ENCODE results near the gene DLG4.

DNA sequence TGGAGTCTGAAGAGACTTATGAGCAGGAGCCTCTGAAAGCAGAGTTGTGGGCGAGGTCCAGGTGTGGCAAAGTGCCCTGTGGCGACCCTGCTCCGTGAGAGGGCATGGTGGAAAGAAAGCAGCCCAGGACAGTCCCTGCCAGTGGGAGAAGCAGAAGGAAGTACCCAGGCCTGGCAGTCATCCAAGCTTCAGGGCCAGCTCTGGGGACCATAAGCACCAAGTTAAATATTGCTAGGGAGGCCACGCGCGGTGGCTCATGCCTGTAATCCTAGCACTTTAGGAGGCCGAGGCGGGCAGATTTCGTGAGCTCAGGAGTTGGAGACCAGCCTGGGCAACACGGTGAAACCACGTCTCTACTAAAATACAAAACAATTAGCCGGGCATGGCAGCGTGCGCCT lies 35.5 kb downstream of the DLG4 start:
- TF ChIP-seq, protein P1, sequence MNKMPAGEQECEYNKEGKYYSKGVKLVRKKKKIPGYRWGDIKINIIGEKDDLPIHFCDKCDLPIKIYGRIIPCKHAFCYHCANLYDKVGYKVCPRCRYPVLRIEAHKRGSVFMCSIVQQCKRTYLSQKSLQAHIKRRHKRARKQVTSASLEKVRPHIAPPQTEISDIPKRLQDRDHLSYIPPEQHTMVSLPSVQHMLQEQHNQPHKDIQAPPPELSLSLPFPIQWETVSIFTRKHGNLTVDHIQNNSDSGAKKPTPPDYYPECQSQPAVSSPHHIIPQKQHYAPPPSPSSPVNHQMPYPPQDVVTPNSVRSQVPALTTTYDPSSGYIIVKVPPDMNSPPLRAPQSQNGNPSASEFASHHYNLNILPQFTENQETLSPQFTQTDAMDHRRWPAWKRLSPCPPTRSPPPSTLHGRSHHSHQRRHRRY (tag by site-specific recombination; IDR thresholded peaks at IDR 0.05) = no peak
- TF ChIP-seq MEIS1 (CRISPR knock-in tag; IDR thresholded peaks at IDR 0.05; ENCODE audit: borderline replicate concordance) = no peak
- TF ChIP-seq ZNF449 (tag by site-specific recombination; IDR thresholded peaks at IDR 0.05) = no peak
- TF ChIP-seq CTCF (tag by site-specific recombination; IDR thresholded peaks at IDR 0.05) = no peak
- no peak for TF ChIP-seq ZNF398 (tag by site-specific recombination; IDR thresholded peaks at IDR 0.05)
- no peak for TF ChIP-seq ZNF48 (tag by site-specific recombination; IDR thresholded peaks at IDR 0.05)
- no peak for TF ChIP-seq ZNF26 (tag by site-specific recombination; IDR thresholded peaks at IDR 0.05)
- no peak for TF ChIP-seq ZNF747 (tag by site-specific recombination; IDR thresholded peaks at IDR 0.05)
- TF ChIP-seq ZNF24 (tag by site-specific recombination; IDR thresholded peaks at IDR 0.05) = no peak
- no peak for TF ChIP-seq ZNF280D (tag by site-specific recombination; IDR thresholded peaks at IDR 0.05)
- TF ChIP-seq ZNF157 (tag by site-specific recombination; IDR thresholded peaks at IDR 0.05) = no peak
- TF ChIP-seq ZBTB44 (tag by site-specific recombination; IDR thresholded peaks at IDR 0.05) = no peak
- no peak for TF ChIP-seq KLF10 (tag by site-specific recombination; IDR thresholded peaks at IDR 0.05)
- TF ChIP-seq ZNF121 (tag by site-specific recombination; IDR thresholded peaks at IDR 0.05) = no peak

Data from HEK293 (cell line).